DND-41 (cell line): ENCODE measurements around the gene GIGYF1.

ENCODE experiments used
- ATAC-seq: fragments of 200-7000 bp; cut with Tn5 transposase; 3 replicates; pipeline ENCODE4 v1.9.1; 2021; ENCODE audit warnings: low read depth; ENCODE audit not compliant: insufficient read depth
- DNase-seq: peaks from one replicate; pipeline ENCODE4 v3.0.0-alpha.2; 2020
- H2AFZ ChIP-seq: 2 replicates; pipeline ENCODE4 v1.6.0; 2012; ENCODE audit warnings: low read depth, low read length
- H3K27ac ChIP-seq: 2 replicates; pipeline ENCODE4 v1.5.1; 2012; ENCODE audit warnings: low read length, inconsistent platforms
- H3K27me3 ChIP-seq: fragments of 200-600 bp; sonication (generic); 2 replicates; pipeline ENCODE4 v1.6.0; 2012; ENCODE audit warnings: low read length, mild to moderate bottlenecking, inconsistent platforms; ENCODE audit not compliant: insufficient read depth, poor library complexity
- H3K36me3 ChIP-seq: 2 replicates; pipeline ENCODE4 v1.5.1; 2012; ENCODE audit warnings: low read length, inconsistent platforms; ENCODE audit not compliant: insufficient read depth
- H3K4me1 ChIP-seq: 2 replicates; pipeline ENCODE4 v1.5.1; 2012; ENCODE audit warnings: mild to moderate bottlenecking, low read length; ENCODE audit not compliant: insufficient read depth
- H3K4me2 ChIP-seq: 2 replicates; pipeline ENCODE4 v1.6.0; 2012; ENCODE audit warnings: mild to moderate bottlenecking, moderate library complexity, low read length, inconsistent platforms; ENCODE audit not compliant: insufficient read depth
- H3K4me3 ChIP-seq, 2 experiments: fragments of 200-600 bp in 1 of 2; shearing (Covaris generic) in 1 of 2; 2 replicates each; pipeline ENCODE4 v1.5.1; 2012 to 2016; ENCODE audit warnings: inconsistent platforms in 2 of 2, low read length in 2 of 2, mild to moderate bottlenecking in 2 of 2, low read depth in 1 of 2, moderate library complexity in 1 of 2
- H3K79me2 ChIP-seq: 2 replicates; pipeline ENCODE4 v1.6.0; 2012; ENCODE audit warnings: low read length, inconsistent platforms; ENCODE audit not compliant: insufficient read depth
- H3K9ac ChIP-seq: 2 replicates; pipeline ENCODE4 v1.6.0; 2012; ENCODE audit warnings: low read depth, mild to moderate bottlenecking, inconsistent platforms, low read length, moderate library complexity
- H3K9me3 ChIP-seq: 2 replicates; pipeline ENCODE4 v1.5.1; 2012; ENCODE audit warnings: low read length, moderate library complexity, mild to moderate bottlenecking, inconsistent platforms; ENCODE audit not compliant: insufficient read depth, severe bottlenecking
- H4K20me1 ChIP-seq: 2 replicates; pipeline ENCODE4 v1.6.0; 2012; ENCODE audit warnings: low read length; ENCODE audit not compliant: insufficient read depth
- CTCF ChIP-seq: IDR thresholded peaks from 2 replicates; pipeline ENCODE4 v1.5.1; 2012; ENCODE audit warnings: borderline replicate concordance, low read length, moderate library complexity, mild to moderate bottlenecking; ENCODE audit not compliant: poor library complexity, severe bottlenecking; ENCODE audit errors: extremely low read depth
- EZH2 ChIP-seq: IDR thresholded peaks from 3 replicates; pipeline ENCODE4 v1.6.1; 2012; ENCODE audit warnings: borderline replicate concordance, low read depth, mild to moderate bottlenecking, moderate library complexity, low read length, inconsistent platforms; ENCODE audit not compliant: severe bottlenecking

GIGYF1 gene

GRCh38 chr7:100677308-100678267 is 16.5 kb downstream of the GIGYF1 start:
- TF ChIP-seq CTCF = no peak
- no peak for TF ChIP-seq EZH2
- ATAC-seq (no peak), DNase-seq (no peak)
- Histone ChIP-seq H3K4me1 (peaks cover 20% of the 10 kb centered on the region), H3K9me3 (no peaks in the 10 kb centered on the region), H3K9ac (no peak overlapping the region), H3K36me3 (peaks cover 62% of the 10 kb centered on the region), H3K27me3 (no peaks in the 10 kb centered on the region), H4K20me1 (peaks cover 69% of the 10 kb centered on the region), H2AFZ (no peak overlapping the region), H3K4me2 (no peak overlapping the region), H3K4me3 (no peak overlapping the region), H3K27ac (no peak overlapping the region), H3K79me2 (peaks cover 52% of the 10 kb centered on the region)

DNA sequence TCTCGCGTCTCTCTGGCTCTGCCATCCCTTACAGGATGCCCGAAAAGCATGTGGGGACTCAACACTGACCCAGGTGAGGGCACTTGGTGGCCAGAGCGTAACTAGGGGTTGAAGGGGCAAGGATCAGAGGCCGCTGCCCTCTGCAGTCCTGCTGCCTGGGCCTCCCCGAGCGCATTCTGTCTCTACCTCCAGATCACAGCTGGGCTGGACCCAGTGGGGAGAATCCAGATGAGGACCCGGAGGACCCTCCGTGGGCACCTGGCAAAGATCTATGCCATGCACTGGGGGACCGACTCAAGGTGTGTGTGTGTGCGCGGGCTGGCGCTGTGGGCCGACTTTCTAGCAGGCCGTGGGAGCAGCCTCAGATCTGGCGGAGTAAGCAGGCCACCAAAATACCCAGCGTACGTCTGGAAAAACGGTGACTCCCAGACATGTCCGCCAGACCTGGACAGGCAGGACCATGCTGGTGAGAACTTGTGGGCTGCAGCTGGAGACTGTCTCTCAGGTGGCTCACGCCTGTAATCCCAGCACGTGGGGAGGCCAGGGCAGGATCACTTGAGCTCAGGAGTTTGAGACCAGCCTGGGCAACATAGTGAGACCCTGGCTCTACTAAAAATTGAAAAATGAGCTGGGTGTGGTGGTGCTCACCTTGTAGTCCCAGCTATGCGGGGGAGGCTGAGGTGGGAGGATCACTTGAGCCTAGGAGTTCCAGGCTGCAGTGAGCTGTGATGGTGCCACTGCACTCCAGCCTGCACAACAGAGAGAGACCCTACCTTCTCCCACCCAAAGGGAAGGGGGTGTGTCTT is 17.3 kb downstream of the GIGYF1 start:
- Histone ChIP-seq H3K4me1 (peaks cover 22% of the 10 kb centered on the region), H3K4me2 (peak overlapping the region; percentile 94), H3K36me3 (peaks cover 53% of the 10 kb centered on the region), H4K20me1 (peaks cover 61% of the 10 kb centered on the region), H3K27ac (peak overlapping the region; percentile 42; the same call in 1 of the 2 replicates), H3K9me3 (no peaks in the 10 kb centered on the region), H3K4me3 (peak overlapping the region in 1 of 2 experiments; percentile 98; a peak in 3 of 4 replicates), H3K9ac (peak overlapping the region; percentile 91; the same call in 1 of the 2 replicates), H3K79me2 (peaks cover 52% of the 10 kb centered on the region), H3K27me3 (no peaks in the 10 kb centered on the region), H2AFZ (no peak overlapping the region)
- DNase-seq (no peak), ATAC-seq (no peak)
- TF ChIP-seq EZH2 = no peak
- TF ChIP-seq CTCF = no peak

DNA sequence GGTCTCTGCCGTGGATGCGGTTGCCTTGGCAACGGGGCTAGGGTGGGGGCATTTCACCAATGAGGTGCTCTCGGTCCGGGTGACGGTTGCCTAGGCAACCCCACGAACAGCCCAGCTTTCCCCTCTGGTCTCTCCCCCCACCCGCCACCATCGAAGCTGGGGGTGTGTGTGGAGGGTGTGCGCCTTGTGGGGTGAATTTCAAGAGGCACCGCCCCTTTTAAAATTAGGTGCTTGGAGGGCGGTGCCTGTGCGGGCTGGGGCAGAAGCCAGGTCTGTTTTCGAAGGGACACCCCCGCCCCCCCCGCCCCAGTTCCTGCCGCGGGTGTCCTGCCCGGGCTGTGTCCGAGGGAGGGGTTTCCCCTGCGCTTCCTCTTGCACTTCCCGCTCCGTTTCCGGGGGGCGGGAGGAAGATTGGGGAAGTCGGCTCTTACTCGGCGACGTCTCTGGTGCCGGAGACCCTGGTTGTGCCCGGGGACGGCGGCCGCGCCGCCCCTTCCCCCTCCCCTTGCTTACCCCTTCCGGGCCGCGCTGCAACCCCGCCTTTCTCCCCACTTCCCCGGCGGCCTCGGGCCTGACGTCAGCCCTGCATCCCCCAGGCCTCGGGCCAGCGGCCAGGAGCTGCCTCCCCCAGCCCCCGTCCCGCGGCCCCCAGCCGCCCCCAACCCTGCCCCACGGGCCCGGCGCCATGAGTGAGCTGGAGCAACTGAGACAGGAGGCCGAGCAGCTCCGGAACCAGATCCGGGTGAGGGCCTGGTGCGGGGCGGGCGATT is 18.3 kb downstream of the GIGYF1 start:
- H3K9me3 ChIP-seq = no peaks in the 10 kb centered on the region
- ATAC-seq (peak; percentile 62), DNase-seq (peak; percentile 83)
- H3K27me3 ChIP-seq = no peaks in the 10 kb centered on the region
- no peak for TF ChIP-seq CTCF
- TF ChIP-seq EZH2 = no peak
- peaks cover 52% of the 10 kb centered on the region for H3K79me2 ChIP-seq
- peak overlapping the region; percentile 88 to 98 for H3K4me3 ChIP-seq
- H2AFZ ChIP-seq = no peak overlapping the region; the same call in 1 of the 2 replicates
- H3K4me1 ChIP-seq = peaks cover 22% of the 10 kb centered on the region
- peaks cover 54% of the 10 kb centered on the region for H4K20me1 ChIP-seq
- H3K27ac ChIP-seq = peak overlapping the region; percentile 61; the same call in 1 of the 2 replicates
- peaks cover 46% of the 10 kb centered on the region for H3K36me3 ChIP-seq
- H3K4me2 ChIP-seq = peak overlapping the region; percentile 94
- peak overlapping the region; percentile 91; the same call in 1 of the 2 replicates for H3K9ac ChIP-seq
